Gastrocnemius medialis (tissue), 4 donors: ENCODE measurements around the gene TLE7. TPM values are rescaled to one million over a fixed set of nuclear protein-coding genes. Genes with fewer than 3 reads are reported as not detected.

Source experiments
- ATAC-seq, 2 donors: fragments of 150-250 bp; one replicate each; pipeline ENCODE4 v1.9.1; 2016
- DNase-seq, 2 donors: peaks; one replicate each; pipeline ENCODE4 v3.0.0-alpha.2; 2019
- H3K27ac ChIP-seq, 4 donors: fragments of 200-600 bp; sonication (generic); 1 replicate in 1 of 4; 2 replicates in 3 of 4; pipeline ENCODE4 v1.5.1; 2016 to 2018; ENCODE audit warnings: mild to moderate bottlenecking in 2 of 4, moderate library complexity in 1 of 4
- H3K27me3 ChIP-seq, 3 donors: fragments of 200-600 bp; sonication (generic) in 2 of 3; 1 replicate in 1 of 3; 2 replicates in 2 of 3; pipeline versions ENCODE4 v1.5.1 to v1.6.0; 2016 to 2019; ENCODE audit warnings: mild to moderate bottlenecking in 1 of 3, moderate library complexity in 1 of 3
- H3K36me3 ChIP-seq, 2 donors: fragments of 200-600 bp; sonication (generic) in 1 of 2; one replicate each; pipeline ENCODE4 v1.5.1; 2017 to 2018
- H3K4me1 ChIP-seq, 2 donors: fragments of 200-600 bp; sonication (generic) in 1 of 2; one replicate each; pipeline ENCODE4 v1.5.1; 2016 to 2017; ENCODE audit warnings: mild to moderate bottlenecking in 2 of 2
- H3K4me3 ChIP-seq, 4 donors: fragments of 200-600 bp; sonication (generic) in 3 of 4; 1 replicate in 1 of 4; 2 replicates in 3 of 4; pipeline ENCODE4 v1.5.1; 2016 to 2019; ENCODE audit warnings: mild to moderate bottlenecking in 2 of 4
- H3K9me3 ChIP-seq, 3 donors: fragments of 200-600 bp; sonication (generic) in 2 of 3; 1 replicate in 1 of 3; 2 replicates in 2 of 3; pipeline ENCODE4 v1.5.1; 2016 to 2019
- POLR2A ChIP-seq, 2 donors: fragments of 450-650 bp; IDR thresholded peaks; one replicate each; pipeline ENCODE4 v1.6.1; 2017; ENCODE audit warnings: antibody characterized with exemption in 2 of 2, mild to moderate bottlenecking in 2 of 2, moderate library complexity in 2 of 2
- in situ Hi-C, 4 donors: fragments of 200-750 bp; cut with MboI; loops; one replicate each; pipeline versions ENCODE4 v1.15.0 to v1.8.0; 2017; ENCODE audit warnings: low sequenced_read_pairs in 4 of 4
- intact Hi-C: fragments of 100-400 bp; cut with DNase I; formaldehyde crosslinking; loops from one replicate; pipeline ENCODE4 v1.15.1; 2023; ENCODE audit warnings: low total_unique reads
- total RNA-seq, 4 donors: library from RNA; depleted of rRNA; stranded (reverse); fragments of >200 nt; gene quantifications; one replicate each; pipeline versions ENCODE4 v1.1.0 to v1.2.3, GENCODE V29; 2016
- TF ChIP-seq, protein P1 (sequence below), 5 experiments: fragments of 450-650 bp in 3 of 5; fragments of 200-600 bp in 2 of 5; sonication (generic) in 2 of 5; IDR thresholded peaks in 4 of 5; conservative IDR thresholded peaks in 1 of 5; 1 replicate in 4 of 5; 2 replicates in 1 of 5; pipeline ENCODE4 v1.5.1; 2016 to 2019; ENCODE audit warnings: antibody characterized with exemption in 5 of 5, mild to moderate bottlenecking in 3 of 5, moderate library complexity in 3 of 5

The TLE7 gene
- total RNA-seq, 4 donors from 2014 or later, result not detected

DNA sequence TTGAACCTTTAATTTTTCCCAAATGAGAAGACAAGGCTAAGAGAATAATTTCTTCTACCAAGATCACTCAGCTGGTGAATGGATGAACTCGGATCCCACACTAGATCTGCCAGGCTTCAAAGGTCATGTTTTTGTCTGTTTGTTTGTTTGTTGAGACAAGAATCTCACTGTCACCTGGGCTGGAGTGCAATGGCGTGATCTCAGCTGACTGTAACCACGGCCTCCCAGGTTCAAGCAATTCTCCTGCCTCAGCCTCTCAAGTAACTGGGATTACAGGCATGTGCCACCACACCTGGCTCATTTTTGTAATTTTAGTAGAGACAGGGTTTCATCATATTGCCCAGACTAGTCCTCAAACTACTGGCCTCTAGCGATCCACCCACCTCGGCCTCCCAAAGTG, 40.7 kb upstream of the TLE7 start:
- intact Hi-C loops, result loop anchor here (10.0 kb wide), 1 partner anchor 198 kb away; the partner anchor contains the start of gene CMTR2
- no peaks in the 10 kb centered on the region for H3K27me3 ChIP-seq
- no peak overlapping the region for H3K27ac ChIP-seq
- peaks cover 11 to 13% of the 10 kb centered on the region in 2 donors for H3K4me1 ChIP-seq
- no peak for ATAC-seq
- H3K4me3 ChIP-seq, result no peak overlapping the region
- in situ Hi-C loops, result no loop called here
- H3K36me3 ChIP-seq, result peaks cover 0 to 19% of the 10 kb centered on the region in 2 donors
- TF ChIP-seq, protein P1, sequence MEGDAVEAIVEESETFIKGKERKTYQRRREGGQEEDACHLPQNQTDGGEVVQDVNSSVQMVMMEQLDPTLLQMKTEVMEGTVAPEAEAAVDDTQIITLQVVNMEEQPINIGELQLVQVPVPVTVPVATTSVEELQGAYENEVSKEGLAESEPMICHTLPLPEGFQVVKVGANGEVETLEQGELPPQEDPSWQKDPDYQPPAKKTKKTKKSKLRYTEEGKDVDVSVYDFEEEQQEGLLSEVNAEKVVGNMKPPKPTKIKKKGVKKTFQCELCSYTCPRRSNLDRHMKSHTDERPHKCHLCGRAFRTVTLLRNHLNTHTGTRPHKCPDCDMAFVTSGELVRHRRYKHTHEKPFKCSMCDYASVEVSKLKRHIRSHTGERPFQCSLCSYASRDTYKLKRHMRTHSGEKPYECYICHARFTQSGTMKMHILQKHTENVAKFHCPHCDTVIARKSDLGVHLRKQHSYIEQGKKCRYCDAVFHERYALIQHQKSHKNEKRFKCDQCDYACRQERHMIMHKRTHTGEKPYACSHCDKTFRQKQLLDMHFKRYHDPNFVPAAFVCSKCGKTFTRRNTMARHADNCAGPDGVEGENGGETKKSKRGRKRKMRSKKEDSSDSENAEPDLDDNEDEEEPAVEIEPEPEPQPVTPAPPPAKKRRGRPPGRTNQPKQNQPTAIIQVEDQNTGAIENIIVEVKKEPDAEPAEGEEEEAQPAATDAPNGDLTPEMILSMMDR (IDR thresholded peaks at IDR 0.05 in 4 of 5, conservative IDR thresholded peaks at IDR 0.05 in 1 of 5), result no peak
- TF ChIP-seq POLR2A (IDR thresholded peaks at IDR 0.05), result no peak
- no peaks in the 10 kb centered on the region for H3K9me3 ChIP-seq
- DNase-seq, result no peak

DNA sequence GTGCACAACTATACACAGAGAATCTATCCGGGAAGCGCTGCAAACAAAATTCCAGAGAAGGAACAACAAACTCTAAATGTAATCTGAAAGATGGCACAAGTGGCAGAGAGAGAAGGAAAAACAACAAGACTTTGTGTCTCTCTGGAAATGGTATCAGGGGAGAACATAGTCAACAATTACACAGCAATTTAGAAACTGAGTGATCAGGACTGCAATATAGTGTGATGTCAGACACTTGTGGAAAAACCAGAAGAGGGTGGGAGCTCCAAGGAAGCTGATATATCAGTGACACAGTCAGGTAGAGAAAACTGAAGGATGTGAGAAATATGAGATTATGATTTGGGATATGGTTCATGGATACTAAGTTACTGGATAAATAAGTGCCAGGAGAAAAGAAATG, 39.1 kb upstream of the TLE7 start:
- in situ Hi-C loops, result no loop called here
- H3K9me3 ChIP-seq, result no peaks in the 10 kb centered on the region
- ATAC-seq (no peak), DNase-seq (no peak)
- no peaks in the 10 kb centered on the region for H3K27me3 ChIP-seq
- no peak overlapping the region for H3K4me3 ChIP-seq
- H3K27ac ChIP-seq, result no peak overlapping the region
- intact Hi-C loops, result loop anchor here (10.0 kb wide), 1 partner anchor 196 kb away; the partner anchor contains the start of gene CMTR2
- peaks cover 11 to 13% of the 10 kb centered on the region in 2 donors for H3K4me1 ChIP-seq
- TF ChIP-seq POLR2A (IDR thresholded peaks at IDR 0.05), result no peak
- TF ChIP-seq, protein P1 (IDR thresholded peaks at IDR 0.05 in 4 of 5, conservative IDR thresholded peaks at IDR 0.05 in 1 of 5), result no peak
- H3K36me3 ChIP-seq, result peaks cover 0 to 35% of the 10 kb centered on the region in 2 donors

DNA sequence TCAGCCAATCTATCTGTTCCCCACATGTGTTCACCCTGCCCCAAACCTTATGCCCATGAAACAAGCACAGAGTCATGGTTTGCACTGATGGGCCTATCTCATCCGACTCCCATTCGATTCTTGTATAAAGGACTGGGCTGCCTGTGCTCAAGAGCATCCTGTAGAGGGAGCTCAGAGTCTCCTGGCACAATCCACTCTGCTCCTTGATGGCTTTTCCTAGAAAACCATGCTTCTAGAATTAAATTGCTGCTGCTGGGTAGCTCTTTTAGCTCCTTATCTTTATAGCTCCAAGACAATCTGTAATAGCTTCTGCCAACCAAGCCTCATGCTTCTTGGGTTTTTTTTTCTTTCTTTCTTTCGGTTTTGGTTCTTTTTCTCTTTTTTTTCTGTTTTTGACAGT, 37.6 kb upstream of the TLE7 start:
- Histone ChIP-seq H3K27me3 (no peaks in the 10 kb centered on the region), H3K4me1 (peaks cover 9 to 11% of the 10 kb centered on the region in 2 donors), H3K4me3 (no peak overlapping the region), H3K36me3 (peaks cover 0 to 49% of the 10 kb centered on the region in 2 donors), H3K9me3 (no peaks in the 10 kb centered on the region), H3K27ac (no peak overlapping the region)
- intact Hi-C loops (no loop called here), in situ Hi-C loops (no loop called here)
- DNase-seq (no peak), ATAC-seq (no peak)
- TF ChIP-seq, protein P1 (IDR thresholded peaks at IDR 0.05 in 4 of 5, conservative IDR thresholded peaks at IDR 0.05 in 1 of 5), result no peak
- TF ChIP-seq POLR2A (IDR thresholded peaks at IDR 0.05), result no peak

DNA sequence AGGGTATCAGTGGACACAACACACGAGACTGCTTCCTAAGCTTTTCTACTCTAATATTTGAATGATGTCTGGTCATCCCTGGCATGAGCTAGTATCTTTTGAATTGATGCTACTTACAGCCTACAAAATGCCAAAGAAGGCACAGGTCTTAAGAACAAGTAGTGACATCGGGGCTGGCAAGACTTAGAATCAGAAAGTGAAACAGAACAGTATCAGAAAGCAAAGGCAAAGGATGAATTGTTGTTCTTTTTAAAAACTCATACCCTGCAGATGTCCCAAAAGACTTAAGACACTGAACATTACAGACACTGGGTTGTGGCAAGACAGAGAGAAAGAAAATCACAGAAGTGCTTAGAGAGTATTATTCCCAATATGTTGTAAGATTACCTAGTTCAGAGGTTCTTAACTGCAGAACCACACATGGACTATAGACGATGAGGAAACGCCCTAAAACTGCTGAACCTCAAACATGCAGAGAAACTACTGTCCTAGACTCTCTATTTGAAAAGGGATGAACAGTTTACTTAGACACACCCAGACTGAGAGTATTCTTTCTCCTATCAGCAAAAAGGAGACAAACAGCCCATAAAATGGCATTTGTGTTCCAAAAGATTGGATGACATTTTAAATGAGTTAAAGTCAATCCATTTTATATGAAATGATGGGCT, 34.7 kb upstream of the TLE7 start:
- in situ Hi-C loops (no loop called here), intact Hi-C loops (no loop called here)
- no peak overlapping the region for H3K4me3 ChIP-seq
- no peak for TF ChIP-seq POLR2A (IDR thresholded peaks at IDR 0.05)
- TF ChIP-seq, protein P1 (IDR thresholded peaks at IDR 0.05 in 4 of 5, conservative IDR thresholded peaks at IDR 0.05 in 1 of 5), result no peak
- H3K27me3 ChIP-seq, result no peaks in the 10 kb centered on the region
- peaks cover 0 to 47% of the 10 kb centered on the region in 2 donors for H3K36me3 ChIP-seq
- H3K4me1 ChIP-seq, result no peaks in the 10 kb centered on the region
- ATAC-seq (no peak), DNase-seq (no peak)
- H3K27ac ChIP-seq, result no peak overlapping the region
- no peaks in the 10 kb centered on the region for H3K9me3 ChIP-seq
